Measurements from ENCODE around the gene ATP7B.

DNA sequence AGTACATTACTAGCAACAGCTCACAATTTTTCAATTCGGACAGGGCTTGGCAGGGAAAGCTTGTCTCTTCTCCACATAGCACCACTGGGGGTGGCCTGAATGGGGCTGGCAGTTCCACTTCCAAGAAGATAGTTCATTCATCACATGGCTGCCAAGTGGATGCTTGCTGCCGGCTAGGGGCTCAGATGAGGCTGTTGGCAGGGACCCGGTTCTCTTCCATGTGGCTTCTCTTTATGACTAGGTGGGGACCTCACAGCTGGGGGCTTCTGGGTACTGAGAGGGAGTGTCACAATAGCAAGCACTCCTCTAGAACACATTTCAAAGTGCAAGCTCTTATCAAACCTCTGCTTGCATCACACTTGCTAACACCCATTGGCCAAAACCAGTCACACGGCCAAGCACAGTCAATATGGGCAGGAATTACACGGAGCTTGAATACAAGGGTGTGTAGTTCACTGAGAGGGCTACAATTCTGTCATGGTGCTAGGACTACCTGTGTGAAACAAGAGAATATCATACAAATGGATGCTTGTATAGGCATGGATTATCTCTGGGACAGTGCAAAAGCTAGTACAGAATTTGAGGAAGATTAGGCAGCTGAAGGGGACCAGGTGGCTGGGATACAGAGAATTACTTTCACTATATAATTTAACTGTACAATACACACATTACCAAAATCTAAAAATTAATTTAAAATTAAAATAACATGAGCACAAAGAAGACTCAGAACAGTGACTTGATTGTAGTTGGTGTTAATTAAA is 32.3 kb downstream of the ATP7B start:
- TF ChIP-seq POLR2A (IDR thresholded peaks at IDR 0.05; ENCODE audit: low read length): peak; percentile 87
- no peak for TF ChIP-seq GATA1 (IDR thresholded peaks at IDR 0.05; ENCODE audit: low read depth, low read length)
